ENCODE results near the gene CD8A. TPM values are rescaled to one million over a fixed set of nuclear protein-coding genes. Genes with fewer than 3 reads are reported as not detected.

CD8A gene
- polyA plus RNA-seq, 4 donors, result 0.19 to 0.44 (median 0.30) TPM

- DNase-seq (ENCODE audit: low read depth in 4 of 4, low spot score in 3 of 4), result no peak
Measured at GRCh38 chr2:86781363-86781762, 9.3 kb downstream of the CD8A start.

GRCh38 chr2:86779971-86780370 lies 10.7 kb downstream of the CD8A start:
- DNase-seq (ENCODE audit: low read depth in 4 of 4, low spot score in 3 of 4), result no peak

- no peak for DNase-seq (ENCODE audit: low read depth in 4 of 4, low spot score in 3 of 4)
Measured at GRCh38 chr2:86778957-86779356, 11.8 kb downstream of the CD8A start.

GRCh38 chr2:86776532-86776931 lies 14.2 kb downstream of the CD8A start:
- no peak for DNase-seq (ENCODE audit: low read depth in 4 of 4, low spot score in 3 of 4)

- DNase-seq (ENCODE audit: low read depth in 4 of 4, low spot score in 3 of 4), result no peak
Measured at GRCh38 chr2:86775338-86775737, 15.4 kb downstream of the CD8A start.

- DNase-seq (ENCODE audit: low read depth in 4 of 4, low spot score in 3 of 4), result no peak
Measured at GRCh38 chr2:86774862-86775261, 15.9 kb downstream of the CD8A start.

- no peak for DNase-seq (ENCODE audit: low read depth in 4 of 4, low spot score in 3 of 4)
Measured at GRCh38 chr2:86772611-86773010, 18.1 kb downstream of the CD8A start.

GRCh38 chr2:86770816-86771301 lies 19.9 kb downstream of the CD8A start:
- DNase-seq (ENCODE audit: low read depth in 4 of 4, low spot score in 3 of 4), result no peak

GRCh38 chr2:86769838-86770237 lies 20.9 kb downstream of the CD8A start:
- no peak for DNase-seq (ENCODE audit: low read depth in 4 of 4, low spot score in 3 of 4)

- no peak for DNase-seq (ENCODE audit: low read depth in 4 of 4, low spot score in 3 of 4)
Measured at GRCh38 chr2:86768189-86768949, 22.3 kb downstream of the CD8A start.

- no peak for DNase-seq (ENCODE audit: low read depth in 4 of 4, low spot score in 3 of 4)
Measured at GRCh38 chr2:86765310-86765695, 25.4 kb downstream of the CD8A start.

GRCh38 chr2:86764661-86765309 lies 25.9 kb downstream of the CD8A start:
- DNase-seq (ENCODE audit: low read depth in 4 of 4, low spot score in 3 of 4), result peak in 1 of 4 donors; percentile 14

- no peak for DNase-seq (ENCODE audit: low read depth in 4 of 4, low spot score in 3 of 4)
Measured at GRCh38 chr2:86760371-86760770, 30.3 kb downstream of the CD8A start.

- no peak for DNase-seq (ENCODE audit: low read depth in 4 of 4, low spot score in 3 of 4)
Measured at GRCh38 chr2:86758405-86758804, 32.3 kb downstream of the CD8A start.

GRCh38 chr2:86753606-86754005 lies 37.1 kb downstream of the CD8A start:
- DNase-seq (ENCODE audit: low read depth in 4 of 4, low spot score in 3 of 4), result no peak

GRCh38 chr2:86752934-86753333 lies 37.8 kb downstream of the CD8A start:
- DNase-seq (ENCODE audit: low read depth in 4 of 4, low spot score in 3 of 4), result no peak

- no peak for DNase-seq (ENCODE audit: low read depth in 4 of 4, low spot score in 3 of 4)
Measured at GRCh38 chr2:86751778-86752177, 38.9 kb downstream of the CD8A start.

- no peak for DNase-seq (ENCODE audit: low read depth in 4 of 4, low spot score in 3 of 4)
Measured at GRCh38 chr2:86750240-86750839, 40.4 kb downstream of the CD8A start.

GRCh38 chr2:86747711-86748639 lies 42.7 kb downstream of the CD8A start:
- DNase-seq (ENCODE audit: low read depth in 4 of 4, low spot score in 3 of 4), result no peak

GRCh38 chr2:86746939-86747338 lies 43.8 kb downstream of the CD8A start:
- no peak for DNase-seq (ENCODE audit: low read depth in 4 of 4, low spot score in 3 of 4)

- no peak for DNase-seq (ENCODE audit: low read depth in 4 of 4, low spot score in 3 of 4)
Measured at GRCh38 chr2:86744152-86744551, 46.6 kb downstream of the CD8A start.

Measured in left renal pelvis (tissue), 4 donors.